ENCODE measurements around the gene TAS1R3. TPM values are rescaled to one million over a fixed set of nuclear protein-coding genes. Genes with fewer than 3 reads are reported as not detected.

Gene TAS1R3
- total and polyA plus RNA-seq, 5 donors: 0.33 to 0.66 (median 0.41) TPM

DNA sequence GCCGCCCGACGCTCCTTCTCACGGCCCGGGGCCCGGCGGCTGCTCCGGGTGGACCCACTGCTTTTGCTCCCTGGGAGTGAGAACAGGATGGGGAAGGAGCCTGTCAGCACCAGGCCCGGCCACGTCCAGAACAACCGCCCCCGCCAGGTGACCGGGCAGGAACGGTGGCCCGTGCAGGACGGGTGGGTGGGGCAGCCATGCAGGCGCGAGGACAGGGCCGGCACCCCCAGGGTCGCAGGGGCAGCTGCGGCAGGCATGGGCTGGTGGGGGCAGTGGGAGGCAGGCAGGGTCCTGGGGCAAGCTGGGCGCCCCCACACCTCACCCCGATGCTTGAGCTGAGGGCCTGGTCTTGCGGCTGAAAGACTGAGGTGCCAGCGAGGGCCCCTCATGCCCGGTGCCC, 5.4 kb downstream of the TAS1R3 start:
- H3K4me3 ChIP-seq (ENCODE audit: low read length): no peak overlapping the region
- 93% methylated on average over 26 of the region's 26 CpGs for WGBS
- intact Hi-C loops (cut with DNase I): no loop called here
- no peaks in the 10 kb centered on the region for H3K4me1 ChIP-seq (ENCODE audit: control insufficient read depth, insufficient read depth, low read length)
- no peaks in the 10 kb centered on the region for H3K9me3 ChIP-seq (ENCODE audit: control insufficient read depth, low read length)
- no peak for DNase-seq
- ATAC-seq: no peak
- H3K27me3 ChIP-seq (ENCODE audit: control insufficient read depth, insufficient read depth): no peaks in the 10 kb centered on the region
- H3K27ac ChIP-seq (ENCODE audit: low read length): no peak overlapping the region

- H3K4me3 ChIP-seq (ENCODE audit: low read length): no peak overlapping the region
- DNase-seq (no peak), ATAC-seq (no peak)
- intact Hi-C loops (cut with DNase I): no loop called here
- no peaks in the 10 kb centered on the region for H3K9me3 ChIP-seq (ENCODE audit: control insufficient read depth, low read length)
- no peaks in the 10 kb centered on the region for H3K27me3 ChIP-seq (ENCODE audit: control insufficient read depth, insufficient read depth)
- H3K27ac ChIP-seq (ENCODE audit: low read length): no peak overlapping the region
- no peaks in the 10 kb centered on the region for H3K4me1 ChIP-seq (ENCODE audit: control insufficient read depth, insufficient read depth, low read length)
- 95% methylated on average over 32 of the region's 32 CpGs for WGBS
These were observed 6.1 kb downstream of the TAS1R3 start for GRCh38 chr1:1336931-1337792.

- Histone ChIP-seq H3K4me1 (ENCODE audit: control insufficient read depth, insufficient read depth, low read length) (no peaks in the 10 kb centered on the region), H3K27me3 (ENCODE audit: control insufficient read depth, insufficient read depth) (no peaks in the 10 kb centered on the region), H3K27ac (ENCODE audit: low read length) (no peak overlapping the region), H3K4me3 (ENCODE audit: low read length) (no peak overlapping the region), H3K9me3 (ENCODE audit: control insufficient read depth, low read length) (no peaks in the 10 kb centered on the region)
- intact Hi-C loops (cut with DNase I): no loop called here
- WGBS: 82% methylated on average over 18 of the region's 18 CpGs
- DNase-seq: no peak
- ATAC-seq: no peak
These were observed 6.7 kb downstream of the TAS1R3 start for GRCh38 chr1:1337793-1338147.

DNA sequence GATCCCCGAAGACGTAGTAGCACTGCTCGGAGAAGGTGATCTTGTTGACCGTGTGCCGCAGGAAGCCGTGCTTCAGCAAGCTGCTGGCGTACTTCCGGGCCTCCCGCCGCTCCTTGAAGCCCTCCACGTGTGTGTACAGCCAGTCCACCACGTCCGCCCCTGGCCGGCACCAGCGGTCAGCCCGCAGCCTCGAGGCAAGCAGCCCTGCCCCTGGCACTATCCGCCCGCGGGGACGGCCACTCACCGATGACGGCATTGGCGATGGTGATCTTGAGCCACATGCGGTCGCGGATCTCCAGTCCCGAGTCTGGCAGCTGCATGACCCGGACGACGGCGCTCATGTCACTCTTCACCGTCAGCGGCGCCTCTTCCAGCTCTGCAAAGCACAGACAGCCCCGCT, 7.2 kb downstream of the TAS1R3 start:
- no peak for ATAC-seq
- intact Hi-C loops (cut with DNase I): no loop called here

GRCh38 chr1:1340185-1340584, 9.1 kb downstream of the TAS1R3 start:
- H3K27me3 ChIP-seq (ENCODE audit: control insufficient read depth, insufficient read depth): no peaks in the 10 kb centered on the region
- WGBS: 90% methylated on average over 23 of the region's 23 CpGs
- no peak overlapping the region for H3K27ac ChIP-seq (ENCODE audit: low read length)
- intact Hi-C loops (cut with DNase I): no loop called here
- DNase-seq (no peak), ATAC-seq (no peak)
- H3K9me3 ChIP-seq (ENCODE audit: control insufficient read depth, low read length): no peaks in the 10 kb centered on the region
- no peaks in the 10 kb centered on the region for H3K4me1 ChIP-seq (ENCODE audit: control insufficient read depth, insufficient read depth, low read length)
- no peak overlapping the region for H3K4me3 ChIP-seq (ENCODE audit: low read length)

More for the DNA sequence above, 7.2 kb downstream of the TAS1R3 start:
- 94% methylated on average over 36 of the region's 36 CpGs for WGBS
- H3K4me3 ChIP-seq (ENCODE audit: low read length): no peak overlapping the region
- no peaks in the 10 kb centered on the region for H3K27me3 ChIP-seq (ENCODE audit: control insufficient read depth, insufficient read depth)
- H3K9me3 ChIP-seq (ENCODE audit: control insufficient read depth, low read length): no peaks in the 10 kb centered on the region
- no peak for DNase-seq
- no peaks in the 10 kb centered on the region for H3K4me1 ChIP-seq (ENCODE audit: control insufficient read depth, insufficient read depth, low read length)
- no peak overlapping the region for H3K27ac ChIP-seq (ENCODE audit: low read length)

- H3K27ac ChIP-seq (ENCODE audit: low read length): no peak overlapping the region
- no peak for DNase-seq
- no peaks in the 10 kb centered on the region for H3K4me1 ChIP-seq (ENCODE audit: control insufficient read depth, insufficient read depth, low read length)
- H3K9me3 ChIP-seq (ENCODE audit: control insufficient read depth, low read length): no peaks in the 10 kb centered on the region
- no peak for ATAC-seq
- WGBS: 92% methylated on average over 36 of the region's 36 CpGs
- H3K27me3 ChIP-seq (ENCODE audit: control insufficient read depth, insufficient read depth): no peaks in the 10 kb centered on the region
- intact Hi-C loops (cut with DNase I): no loop called here
- no peak overlapping the region for H3K4me3 ChIP-seq (ENCODE audit: low read length)
These were observed 9.9 kb downstream of the TAS1R3 start for GRCh38 chr1:1340791-1341548.

GRCh38 chr1:1341549-1342021, 10.5 kb downstream of the TAS1R3 start:
- Histone ChIP-seq H3K9me3 (ENCODE audit: control insufficient read depth, low read length) (no peaks in the 10 kb centered on the region), H3K27ac (ENCODE audit: low read length) (no peak overlapping the region), H3K27me3 (ENCODE audit: control insufficient read depth, insufficient read depth) (no peaks in the 10 kb centered on the region), H3K4me3 (ENCODE audit: low read length) (no peak overlapping the region), H3K4me1 (ENCODE audit: control insufficient read depth, insufficient read depth, low read length) (no peaks in the 10 kb centered on the region)
- ATAC-seq: no peak
- 90% methylated on average over 17 of the region's 17 CpGs for WGBS
- DNase-seq: no peak
- intact Hi-C loops (cut with DNase I): no loop called here

DNA sequence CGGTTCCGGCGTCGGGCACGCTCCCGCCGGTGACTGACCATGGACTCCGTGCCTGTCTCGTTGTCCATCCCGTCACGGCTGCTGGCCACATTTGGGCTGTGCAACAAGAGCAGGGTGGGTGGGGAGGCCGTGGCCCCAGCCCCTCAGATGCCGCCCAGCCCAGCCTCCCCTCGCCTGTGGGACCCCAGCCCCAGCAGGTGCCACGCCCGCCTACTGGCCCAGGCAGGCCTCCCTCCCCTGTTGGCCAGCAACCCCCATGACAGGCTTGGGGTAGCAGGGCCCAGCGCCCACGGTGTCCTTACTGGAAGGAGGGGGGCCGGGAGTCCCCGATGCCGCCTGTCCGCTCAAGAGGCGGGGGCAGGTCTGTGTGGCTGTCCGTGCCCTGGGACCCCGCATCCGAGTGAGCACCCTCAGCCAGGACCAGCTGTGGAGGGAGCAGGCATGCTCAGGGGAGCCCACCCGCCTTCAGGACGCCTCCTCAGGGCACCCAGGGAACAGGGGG, 11.0 kb downstream of the TAS1R3 start:
- Histone ChIP-seq H3K4me1 (ENCODE audit: control insufficient read depth, insufficient read depth, low read length) (no peaks in the 10 kb centered on the region), H3K27me3 (ENCODE audit: control insufficient read depth, insufficient read depth) (no peaks in the 10 kb centered on the region), H3K27ac (ENCODE audit: low read length) (no peak overlapping the region), H3K4me3 (ENCODE audit: low read length) (no peak overlapping the region), H3K9me3 (ENCODE audit: control insufficient read depth, low read length) (no peaks in the 10 kb centered on the region)
- intact Hi-C loops (cut with DNase I): no loop called here
- DNase-seq: peak in 1 of 3 donors; percentile 61
- 93% methylated on average over 28 of the region's 28 CpGs for WGBS
- no peak for ATAC-seq

- Histone ChIP-seq H3K9me3 (ENCODE audit: control insufficient read depth, low read length) (no peaks in the 10 kb centered on the region), H3K27ac (ENCODE audit: low read length) (no peak overlapping the region), H3K27me3 (ENCODE audit: control insufficient read depth, insufficient read depth) (no peaks in the 10 kb centered on the region), H3K4me1 (ENCODE audit: control insufficient read depth, insufficient read depth, low read length) (no peaks in the 10 kb centered on the region), H3K4me3 (ENCODE audit: low read length) (no peak overlapping the region)
- ATAC-seq (no peak), DNase-seq (peak in 1 of 3 donors; percentile 59)
- WGBS: 86% methylated on average over 18 of the region's 18 CpGs
- intact Hi-C loops (cut with DNase I): no loop called here
These were observed 11.6 kb downstream of the TAS1R3 start for GRCh38 chr1:1342584-1343115.

- ATAC-seq: no peak
- WGBS: 88% methylated on average over 24 of the region's 24 CpGs
These were observed 12.8 kb downstream of the TAS1R3 start for GRCh38 chr1:1343811-1344421.

More at GRCh38 chr1:1343811-1344421, 12.8 kb downstream of the TAS1R3 start:
- no peaks in the 10 kb centered on the region for H3K27me3 ChIP-seq (ENCODE audit: control insufficient read depth, insufficient read depth)
- H3K4me1 ChIP-seq (ENCODE audit: control insufficient read depth, insufficient read depth, low read length): no peaks in the 10 kb centered on the region
- peak in 1 of 3 donors; percentile 59 for DNase-seq
- no peak overlapping the region for H3K27ac ChIP-seq (ENCODE audit: low read length)
- no peak overlapping the region for H3K4me3 ChIP-seq (ENCODE audit: low read length)
- no peaks in the 10 kb centered on the region for H3K9me3 ChIP-seq (ENCODE audit: control insufficient read depth, low read length)
- intact Hi-C loops (cut with DNase I): no loop called here

Measured in right cardiac atrium (tissue), 5 donors.